Right lobe of liver (tissue), 6 donors: Measurements from ENCODE around the gene MYL11. TPM values are rescaled to one million over a fixed set of nuclear protein-coding genes. Genes with fewer than 3 reads are reported as not detected.
A peak's percentile ranks its signal among the peaks of the same experiment; 100 is the strongest.

Experiments used
- ATAC-seq, 4 donors: fragments of 200-7000 bp; cut with Tn5 transposase; one replicate each; pipeline ENCODE4 v1.9.1; 2020; ENCODE audit warnings: mild to moderate bottlenecking in 4 of 4, moderate library complexity in 4 of 4
- DNase-seq, 3 donors: peaks; one replicate each; pipeline ENCODE4 v3.0.0-alpha.2; 2020
- H3K27ac ChIP-seq, 3 donors: fragments of 200-600 bp; one replicate each; pipeline ENCODE4 v1.8.0; 2022
- H3K27me3 ChIP-seq, 2 donors: fragments of 200-600 bp; one replicate each; pipeline ENCODE4 v1.8.0; 2022
- H3K36me3 ChIP-seq, 4 donors: fragments of 200-600 bp; sonication (generic) in 1 of 4; one replicate each; pipeline versions ENCODE4 v1.5.1 to v1.8.0; 2017 to 2022; ENCODE audit warnings: control low read depth in 1 of 4
- H3K4me1 ChIP-seq, 4 donors: fragments of 200-600 bp; sonication (generic) in 1 of 4; one replicate each; pipeline versions ENCODE4 v1.5.1 to v1.8.0; 2017 to 2022; ENCODE audit warnings: control low read depth in 1 of 4
- H3K4me3 ChIP-seq, 3 donors: fragments of 200-600 bp; one replicate each; pipeline ENCODE4 v1.8.0; 2022
- H3K9me3 ChIP-seq, 4 donors: fragments of 200-600 bp; sonication (generic) in 1 of 4; one replicate each; pipeline versions ENCODE4 v1.5.1 to v1.8.0; 2017 to 2022; ENCODE audit warnings: control low read depth in 1 of 4
- POLR2A ChIP-seq: fragments of 450-650 bp; IDR thresholded peaks from one replicate; pipeline ENCODE4 v1.6.1; 2017; ENCODE audit warnings: antibody characterized with exemption, mild to moderate bottlenecking
- WGBS: methylation state at CpG from one replicate; pipeline ENCODE4 v1.1.6; 2018; ENCODE audit warnings: low coverage, low lambda C conversion rate; ENCODE audit not compliant: insufficient coverage; ENCODE audit errors: missing lambda C conversion rate; 5-methylcytosine and 5-hydroxymethylcytosine counted together
- intact Hi-C, 2 donors: fragments of 100-400 bp; cut with DNase I; formaldehyde crosslinking; loops; one replicate each; pipeline versions ENCODE4 v1.11.2 to v1.14.1; 2022
- total RNA-seq, 6 experiments: library from RNA; depleted of rRNA in 2 of 6; stranded (reverse); fragments of >200 nt in 2 of 6; fragmentation: NEBNext Ultra II Directional in 3 of 6; extraction: Animal tissue kit (Norgen Biotek cat#: 25700) in 3 of 6; gene quantifications; one replicate each; pipeline versions ENCODE4 v1.1.0 to v1.2.4, GENCODE V29; 2016 to 2023
- TF ChIP-seq, protein P1 (sequence below), 4 donors: fragments of 200-600 bp in 3 of 4; fragments of 450-650 bp in 1 of 4; IDR thresholded peaks; one replicate each; pipeline versions ENCODE4 v1.5.1 to v1.8.0; 2016 to 2022; ENCODE audit warnings: antibody characterized with exemption in 4 of 4, mild to moderate bottlenecking in 2 of 4
- donor health status: DM: no; HTN: yes; CAD: no.
- donor health status: DM: no; HTN: no; CAD: no.
- donor health status: DM: no; HTN: no; CAD: no.
- donor health status: DM: no; HTN: yes; CAD: no.
- donor health status: DM: no; HTN: yes; CAD: no.

MYL11 gene
- total RNA-seq, 6 experiments from 2014 or later = 1.4 TPM; not detected in 5

DNA sequence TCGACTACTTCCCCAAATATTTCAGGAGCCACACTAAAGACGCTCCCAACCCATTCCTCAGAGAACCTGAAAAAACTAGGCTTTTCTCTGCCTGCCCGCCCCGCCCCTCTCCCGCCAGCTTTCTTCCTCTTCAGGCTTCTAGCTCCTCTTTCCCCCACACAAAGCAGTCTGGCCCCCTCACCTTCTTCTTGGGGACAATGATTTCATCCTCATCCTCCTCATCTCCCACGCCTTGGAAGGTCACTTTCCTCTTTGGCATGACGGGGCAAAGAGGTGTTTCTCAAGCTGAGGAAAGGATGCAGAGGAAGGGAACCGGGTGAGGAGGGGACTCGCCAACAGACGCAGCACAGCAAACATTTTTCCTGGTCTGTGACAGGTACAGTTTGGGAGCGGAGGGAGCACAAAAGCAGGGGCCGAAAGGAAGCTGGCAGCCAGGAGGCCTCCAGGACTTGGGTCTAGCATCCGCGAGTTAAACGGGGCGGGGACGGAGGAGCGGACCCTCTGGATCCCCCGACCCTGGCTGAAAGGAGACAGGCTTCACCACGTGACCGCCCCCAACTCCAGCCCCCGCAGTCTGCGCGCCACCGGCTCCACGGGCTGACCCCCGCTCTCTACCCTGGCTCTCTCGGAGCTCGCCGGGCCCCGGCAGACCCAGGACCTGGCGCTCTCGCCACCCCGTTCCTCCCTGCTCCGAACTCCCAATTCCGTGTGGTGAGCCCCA is 20.0 kb upstream of the MYL11 start:
- peak overlapping the region; percentile 90 to 97 (median 95) for H3K27ac ChIP-seq
- DNase-seq (peak in 2 of 3 donors; percentile 28 to 55), ATAC-seq (peak; percentile 16 to 29 (median 28))
- peaks cover 0 to 43% (median 19%) of the 10 kb centered on the region in 4 donors for H3K4me1 ChIP-seq
- TF ChIP-seq, protein P1, sequence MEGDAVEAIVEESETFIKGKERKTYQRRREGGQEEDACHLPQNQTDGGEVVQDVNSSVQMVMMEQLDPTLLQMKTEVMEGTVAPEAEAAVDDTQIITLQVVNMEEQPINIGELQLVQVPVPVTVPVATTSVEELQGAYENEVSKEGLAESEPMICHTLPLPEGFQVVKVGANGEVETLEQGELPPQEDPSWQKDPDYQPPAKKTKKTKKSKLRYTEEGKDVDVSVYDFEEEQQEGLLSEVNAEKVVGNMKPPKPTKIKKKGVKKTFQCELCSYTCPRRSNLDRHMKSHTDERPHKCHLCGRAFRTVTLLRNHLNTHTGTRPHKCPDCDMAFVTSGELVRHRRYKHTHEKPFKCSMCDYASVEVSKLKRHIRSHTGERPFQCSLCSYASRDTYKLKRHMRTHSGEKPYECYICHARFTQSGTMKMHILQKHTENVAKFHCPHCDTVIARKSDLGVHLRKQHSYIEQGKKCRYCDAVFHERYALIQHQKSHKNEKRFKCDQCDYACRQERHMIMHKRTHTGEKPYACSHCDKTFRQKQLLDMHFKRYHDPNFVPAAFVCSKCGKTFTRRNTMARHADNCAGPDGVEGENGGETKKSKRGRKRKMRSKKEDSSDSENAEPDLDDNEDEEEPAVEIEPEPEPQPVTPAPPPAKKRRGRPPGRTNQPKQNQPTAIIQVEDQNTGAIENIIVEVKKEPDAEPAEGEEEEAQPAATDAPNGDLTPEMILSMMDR (IDR thresholded peaks at IDR 0.05) = no peak
- no peak for TF ChIP-seq POLR2A
- under 1% methylated on average over 10 of the region's 36 CpGs for WGBS
- H3K27me3 ChIP-seq = no peaks in the 10 kb centered on the region
- H3K36me3 ChIP-seq = peaks cover 0 to 19% (median 4%) of the 10 kb centered on the region in 4 donors
- H3K9me3 ChIP-seq = no peaks in the 10 kb centered on the region
- peak overlapping the region; percentile 79 to 95 (median 84) for H3K4me3 ChIP-seq
- intact Hi-C loops = no loop called here

DNA sequence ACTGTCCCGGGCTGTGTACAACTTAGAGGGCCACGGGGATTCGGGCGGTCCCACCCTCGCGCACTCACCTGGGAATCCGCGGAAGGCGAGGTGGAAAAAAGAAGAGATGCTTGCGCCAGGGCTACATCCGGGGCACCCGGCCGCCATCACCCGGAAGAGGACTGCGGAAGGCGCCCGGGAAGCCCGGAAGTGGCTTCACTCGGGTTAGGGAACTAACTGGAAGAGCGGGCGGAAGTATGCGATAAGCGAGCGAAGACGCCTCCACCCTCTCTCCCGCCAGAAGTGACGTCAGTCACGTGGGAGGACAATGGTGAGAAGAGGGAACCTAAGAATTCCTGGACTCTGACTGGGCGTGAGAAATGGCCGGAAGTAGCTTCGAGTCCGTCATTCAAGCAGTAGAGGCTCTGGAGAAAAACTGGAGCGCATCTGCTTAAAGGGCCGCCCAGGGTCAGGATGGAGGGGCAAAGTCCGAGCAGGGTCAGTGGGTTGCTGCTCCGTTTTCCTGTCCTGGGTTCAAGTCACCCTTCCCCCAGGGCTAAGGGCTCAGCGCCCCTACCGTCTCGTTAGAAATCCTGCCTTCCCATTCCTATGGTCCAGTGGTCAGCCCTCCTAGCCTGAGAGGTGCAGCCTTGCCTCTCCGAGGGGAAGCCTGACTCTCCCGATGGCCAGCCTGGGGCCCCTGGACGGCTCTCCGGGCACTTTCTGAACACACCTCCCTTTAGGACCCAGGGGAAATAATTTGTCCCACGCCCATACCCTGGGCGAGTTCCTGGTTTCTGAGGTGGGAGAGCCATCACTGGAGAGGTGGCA is 19.3 kb upstream of the MYL11 start, which contains the start of gene CD2BP2:
Gene CD2BP2, minus strand, starts transcription at position 165 of the 810 bp plus-strand sequence. CDS start 627 bp downstream, outside the sequence.
- DNase-seq (peak; percentile 96 to 98 (median 97)), ATAC-seq (peak; percentile 83 to 89 (median 85))
- H3K36me3 ChIP-seq = peaks cover 0 to 19% (median 6%) of the 10 kb centered on the region in 4 donors
- peak within 1 kb of the TSS; percentile 90 to 97 (median 95) for H3K27ac ChIP-seq
- H3K9me3 ChIP-seq = no peaks in the 10 kb centered on the region
- peaks cover 0 to 43% (median 19%) of the 10 kb centered on the region in 4 donors for H3K4me1 ChIP-seq
- peak; percentile 60 for TF ChIP-seq POLR2A
- TF ChIP-seq, protein P1 (IDR thresholded peaks at IDR 0.05) = no peak
- under 1% methylated on average over 30 of the region's 45 CpGs for WGBS
- H3K27me3 ChIP-seq = no peaks in the 10 kb centered on the region
- intact Hi-C loops = no loop called here
- peak within 1 kb of the TSS; percentile 79 to 95 (median 84) for H3K4me3 ChIP-seq

DNA sequence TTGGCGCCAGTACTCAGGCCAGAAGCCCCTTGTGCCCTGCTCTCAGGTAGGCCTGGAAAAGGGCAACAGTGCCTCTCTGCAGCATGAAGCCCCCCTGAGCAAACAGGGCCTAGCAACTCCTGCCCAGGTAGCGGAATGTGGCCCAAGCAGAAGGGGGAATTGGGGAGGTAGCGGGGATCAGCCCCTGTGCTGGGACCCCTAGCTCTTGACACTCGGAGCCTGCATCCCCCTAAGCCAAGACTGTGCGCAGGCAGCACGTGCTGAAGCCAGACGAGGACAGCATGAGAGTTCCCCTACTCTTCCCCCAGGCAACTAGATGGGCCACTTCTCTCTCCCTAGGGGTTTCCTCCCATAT is 18.7 kb upstream of the MYL11 start:
- no CpG with 5 or more reads among the region's 7 CpGs for WGBS
- Histone ChIP-seq H3K36me3 (peaks cover 0 to 19% (median 6%) of the 10 kb centered on the region in 4 donors), H3K27me3 (no peaks in the 10 kb centered on the region), H3K27ac (peak overlapping the region; percentile 90 to 97 (median 95)), H3K4me3 (peak overlapping the region; percentile 79 to 95 (median 84)), H3K4me1 (peaks cover 0 to 43% (median 19%) of the 10 kb centered on the region in 4 donors), H3K9me3 (no peaks in the 10 kb centered on the region)
- intact Hi-C loops = no loop called here
- ATAC-seq (no peak), DNase-seq (peak in 1 of 3 donors; percentile 26)
- TF ChIP-seq POLR2A = no peak
- TF ChIP-seq, protein P1 (IDR thresholded peaks at IDR 0.05) = no peak

DNA sequence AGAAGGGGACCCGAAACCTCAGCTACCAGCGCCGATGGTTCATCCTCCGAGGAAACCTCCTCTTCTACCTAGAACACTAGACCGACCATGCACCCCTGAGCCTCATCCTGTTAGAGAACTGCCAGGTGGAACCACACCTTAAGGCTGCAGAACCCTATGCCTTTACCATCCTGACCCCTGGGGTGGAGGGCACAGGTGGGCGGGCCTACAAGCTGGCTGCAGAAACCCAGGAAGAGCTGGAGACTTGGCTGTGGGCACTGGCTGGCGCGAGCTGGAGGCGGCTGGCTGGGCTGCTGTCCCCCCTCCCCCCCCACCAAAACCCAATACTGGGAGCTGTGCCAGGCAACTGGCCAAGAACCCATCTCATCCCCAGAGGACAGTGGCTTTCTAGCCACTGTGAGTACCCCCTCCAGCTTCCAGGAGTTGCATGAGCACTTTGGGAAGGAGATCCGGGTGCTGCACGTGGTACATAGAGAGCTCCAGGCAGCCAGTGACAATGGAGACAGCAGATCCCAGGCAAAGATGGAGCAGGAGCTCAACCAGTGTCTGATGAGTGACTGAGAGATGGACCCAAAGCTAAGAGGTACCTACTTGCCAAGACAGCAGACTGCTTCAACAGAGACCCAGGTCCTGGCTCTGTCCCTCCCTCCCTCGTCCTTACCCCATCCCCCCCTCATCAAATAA is 18.1 kb upstream of the MYL11 start:
- intact Hi-C loops = no loop called here
- peak in 2 of 4 donors; percentile 1 to 4 for ATAC-seq
- Histone ChIP-seq H3K9me3 (no peaks in the 10 kb centered on the region), H3K4me3 (peak overlapping the region in 1 of 3 donors; percentile 79), H3K4me1 (peaks cover 0 to 40% (median 18%) of the 10 kb centered on the region in 4 donors), H3K36me3 (peaks cover 0 to 15% (median 6%) of the 10 kb centered on the region in 4 donors), H3K27me3 (no peaks in the 10 kb centered on the region), H3K27ac (peak overlapping the region in 2 of 3 donors; percentile 90 to 95)
- WGBS = 59% methylated on average over 6 of the region's 12 CpGs
- DNase-seq = peak; percentile 49 to 78 (median 68)
- TF ChIP-seq POLR2A = no peak
- TF ChIP-seq, protein P1 (IDR thresholded peaks at IDR 0.05) = no peak
